UCSD-AML1 (cell line): ENCODE results near the gene VAC14.
A peak's percentile ranks its signal among the peaks of the same experiment; 100 is the strongest.
"Not testable (repeated sequence)": the region's sequence is repeated elsewhere in the genome, so short reads cannot be mapped to it uniquely, and the experiment has no call there.

ENCODE experiments used
- DNase-seq: peaks from one replicate; lab custom pipeline; 2025; ENCODE audit not compliant: unreplicated experiment; lab: John Stamatoyannopoulos, UW

The VAC14 gene

GRCh38 chr16:70800781-70801480 is at the start of gene VAC14:
TSS of gene VAC14 (minus strand) at chr16:70801158. CDS start at chr16:70800900, 258 bp downstream.
- peak; percentile 91 for DNase-seq

- not testable (repeated sequence) for DNase-seq
Observed at GRCh38 chr16:70823498-70824118, 22.6 kb upstream of the VAC14 start.

GRCh38 chr16:70822734-70823133 is 21.8 kb upstream of the VAC14 start:
- DNase-seq = not testable (repeated sequence)

- DNase-seq = not testable (repeated sequence)
Observed at GRCh38 chr16:70818088-70818487, 17.1 kb upstream of the VAC14 start.

- DNase-seq = no peak
Observed at GRCh38 chr16:70809392-70810060, 8.6 kb upstream of the VAC14 start.

- no peak for DNase-seq
Observed at GRCh38 chr16:70808371-70808770, 7.4 kb upstream of the VAC14 start.

- DNase-seq = no peak
Observed at GRCh38 chr16:70805787-70806186, 4.8 kb upstream of the VAC14 start.

GRCh38 chr16:70805380-70805779 is 4.4 kb upstream of the VAC14 start:
- no peak for DNase-seq

- DNase-seq = no peak
Observed at GRCh38 chr16:70804734-70805169, 3.8 kb upstream of the VAC14 start.

GRCh38 chr16:70804153-70804733 is 3.3 kb upstream of the VAC14 start:
- DNase-seq = no peak

- no peak for DNase-seq
Observed at GRCh38 chr16:70803319-70803718, 2.4 kb upstream of the VAC14 start.

- no peak for DNase-seq
Observed at GRCh38 chr16:70801611-70802010, 653 bp upstream of the VAC14 start.

- no peak for DNase-seq
Observed at GRCh38 chr16:70800311-70800710, 647 bp downstream of the VAC14 start.

- DNase-seq = no peak
Observed at GRCh38 chr16:70796301-70796700, 4.7 kb downstream of the VAC14 start.

- DNase-seq = no peak
Observed at GRCh38 chr16:70795296-70795912, 5.6 kb downstream of the VAC14 start.

GRCh38 chr16:70793851-70794502 is 7.0 kb downstream of the VAC14 start:
- no peak for DNase-seq

GRCh38 chr16:70790815-70791214 is 10.1 kb downstream of the VAC14 start:
- DNase-seq = no peak

- DNase-seq = no peak
Observed at GRCh38 chr16:70789595-70790447, 11.1 kb downstream of the VAC14 start.

GRCh38 chr16:70788668-70789594 is 12.0 kb downstream of the VAC14 start:
- DNase-seq = peak; percentile 11
